K562 (cell line): Measurements from ENCODE around the gene RGR. TPM values are rescaled to one million over a fixed set of nuclear protein-coding genes. Genes with fewer than 3 reads are reported as not detected.

Experiments used
- ATAC-seq: fragments of 200-7000 bp; cut with Tn5 transposase; 3 replicates; pipeline ENCODE4 v1.9.1; 2020; ENCODE audit warnings: moderate library complexity
- BruUV-seq: library from RNA; stranded (reverse); fragments of 400-500 nt; replicated peaks from 2 replicates; lab custom pipeline; 2021; lab: Mats Ljungman, UMichigan
- CTCF ChIA-PET: fragments of 300-600 bp; formaldehyde crosslinking; extraction: SDS; loops from one replicate; lab custom pipeline; 2021; ENCODE audit warnings: low intra/inter-chr PET ratio; lab: Yijun Ruan, JAX
- POLR2A ChIA-PET: fragments of 300-600, 350-650 bp; sonication (Branson Sonifier 250); formaldehyde crosslinking; extraction: SDS; loops from one replicate; lab custom pipeline; 2021; ENCODE audit warnings: antibody characterized with exemption, inconsistent platforms; lab: Yijun Ruan, JAX
- DNase-seq, 4 experiments: peaks; one replicate each; pipeline versions ENCODE4 v3.0.0 to v3.0.0-alpha.2; 2011 to 2018; ENCODE audit warnings: low spot score in 3 of 4, mixed read lengths in 3 of 4; ENCODE audit errors: extremely low read depth in 1 of 4
- FAIRE-seq: peaks from 2 replicates; lab custom pipeline; 2011; peaks lifted over from hg19 to GRCh38; lab: Jason Lieb, UNC
- H2AFZ ChIP-seq: 2 replicates; pipeline ENCODE4 v1.6.0; 2011; ENCODE audit warnings: low read depth, low read length, control low read depth, inconsistent platforms
- H3K27ac ChIP-seq: fragments of 200-600 bp; 3 replicates; pipeline ENCODE4 v1.8.0; 2011; ENCODE audit warnings: low read depth, mild to moderate bottlenecking, control low read depth, inconsistent platforms, low read length, moderate library complexity, mixed read lengths; ENCODE audit errors: extremely low read depth
- H3K27me3 ChIP-seq, 2 experiments: fragments of 300-600 bp in 1 of 2; 2 replicates in 1 of 2; 3 replicates in 1 of 2; pipeline versions ENCODE4 v1.6.0 to v1.8.0; 2011; ENCODE audit warnings: inconsistent platforms in 2 of 2, low read length in 2 of 2, mild to moderate bottlenecking in 1 of 2, mixed read lengths in 1 of 2, moderate library complexity in 1 of 2; ENCODE audit not compliant: control insufficient read depth in 2 of 2, insufficient read depth in 2 of 2
- H3K36me3 ChIP-seq: fragments of 300-600 bp; 3 replicates; pipeline ENCODE4 v1.8.0; 2011; ENCODE audit warnings: mild to moderate bottlenecking, low read length, inconsistent platforms; ENCODE audit not compliant: control insufficient read depth, insufficient read depth
- H3K4me1 ChIP-seq, 2 experiments: fragments of 200-600 bp in 1 of 2; replicated peaks in 1 of 2; 2 replicates in 1 of 2; 3 replicates in 1 of 2; pipeline versions ENCODE4 v1.5.1 to v1.8.0; 2011; ENCODE audit warnings: inconsistent platforms in 2 of 2, low read length in 2 of 2, mild to moderate bottlenecking in 1 of 2, mixed read lengths in 1 of 2, moderate library complexity in 1 of 2; ENCODE audit not compliant: control insufficient read depth in 2 of 2, insufficient read depth in 2 of 2
- H3K4me2 ChIP-seq: 2 replicates; pipeline ENCODE4 v1.6.1; 2011; ENCODE audit warnings: low read length, control low read depth, inconsistent platforms, mixed read lengths; ENCODE audit not compliant: insufficient read depth
- H3K4me3 ChIP-seq: fragments of 200-600 bp; sonication (generic), shearing (Covaris generic); 2 replicates; pipeline ENCODE4 v1.5.1; 2016; ENCODE audit warnings: control low read depth, inconsistent platforms
- H3K79me2 ChIP-seq: fragments of 200-600 bp; 3 replicates; pipeline ENCODE4 v1.8.0; 2011; ENCODE audit warnings: low read length, inconsistent platforms; ENCODE audit not compliant: control insufficient read depth, insufficient read depth
- H3K9ac ChIP-seq, 2 experiments: 2 replicates each; pipeline versions ENCODE4 v1.6.0 to v1.6.1; 2011; ENCODE audit warnings: low read depth in 2 of 2, low read length in 2 of 2, control low read depth in 1 of 2, inconsistent platforms in 1 of 2, mild to moderate bottlenecking in 1 of 2, mixed read lengths in 1 of 2; ENCODE audit not compliant: insufficient read depth in 1 of 2
- H3K9me1 ChIP-seq: one replicate; pipeline ENCODE4 v1.6.0; 2011; ENCODE audit warnings: inconsistent platforms, mild to moderate bottlenecking, low read length, moderate library complexity; ENCODE audit not compliant: control insufficient read depth, insufficient read depth
- H3K9me3 ChIP-seq: replicated peaks from 2 replicates; pipeline ENCODE4 v1.5.1; 2011; ENCODE audit warnings: low read depth, low read length, inconsistent platforms; ENCODE audit not compliant: control insufficient read depth, insufficient read depth
- H4K20me1 ChIP-seq: replicated peaks from 2 replicates; pipeline ENCODE4 v1.6.1; 2011; ENCODE audit warnings: low read length, inconsistent platforms, mixed read lengths; ENCODE audit not compliant: control insufficient read depth, insufficient read depth
- BACH1 ChIP-seq: fragments of 200-800 bp; sonication (Bioruptor generic); IDR thresholded peaks from 2 replicates; pipeline ENCODE4 v1.6.1; 2016; ENCODE audit warnings: missing genetic modification characterization, missing compliant biosample characterization
- ETV5 ChIP-seq: sonication (generic); formaldehyde crosslinking; IDR thresholded peaks from 2 replicates; pipeline ENCODE4 v1.4.0; 2020; ENCODE audit warnings: low read depth, mild to moderate bottlenecking, missing genetic modification reagents
- KDM2B ChIP-seq: fragments of 250-450 bp; sonication (Bioruptor Pico); IDR thresholded peaks from 2 replicates; pipeline ENCODE4 v1.8.0; 2021; ENCODE audit warnings: mild to moderate bottlenecking, moderate library complexity
- NRF1 ChIP-seq, 2 experiments: fragments of 450-650 bp; IDR thresholded peaks in 1 of 2; conservative IDR thresholded peaks in 1 of 2; 2 replicates each; pipeline ENCODE4 v1.6.1; 2014; ENCODE audit warnings: mild to moderate bottlenecking in 2 of 2
- RFX1 ChIP-seq: fragments of 450-650 bp; IDR thresholded peaks from 2 replicates; pipeline ENCODE4 v1.6.1; 2016; ENCODE audit warnings: mild to moderate bottlenecking, moderate library complexity
- RUNX1 ChIP-seq: sonication (generic); IDR thresholded peaks from 2 replicates; pipeline ENCODE4 v1.6.1; 2016; ENCODE audit warnings: antibody characterized with exemption, low read depth
- SAFB ChIP-seq: fragments of 200-400 bp; formaldehyde crosslinking; IDR thresholded peaks from 2 replicates; pipeline ENCODE4 v1.6.1; 2017; ENCODE audit warnings: low read depth, low read length, borderline replicate concordance
- SNIP1 ChIP-seq: fragments of 450-650 bp; IDR thresholded peaks from 2 replicates; pipeline ENCODE4 v1.7.1; 2017; ENCODE audit warnings: low read depth, mild to moderate bottlenecking
- TOE1 ChIP-seq, 2 experiments: fragments of 450-650 bp in 1 of 2; sonication (generic) in 1 of 2; formaldehyde crosslinking in 1 of 2; IDR thresholded peaks; 2 replicates each; pipeline versions ENCODE4 v1.7.1 to v1.8.0; 2016 to 2022; ENCODE audit warnings: borderline replicate concordance in 2 of 2, mild to moderate bottlenecking in 2 of 2, antibody characterized with exemption in 1 of 2, inconsistent platforms in 1 of 2, low read depth in 1 of 2, missing genetic modification reagents in 1 of 2, moderate library complexity in 1 of 2
- XRCC3 ChIP-seq: fragments of 450-650 bp; IDR thresholded peaks from 2 replicates; pipeline ENCODE4 v1.6.1; 2017; ENCODE audit warnings: mild to moderate bottlenecking, moderate library complexity
- ZC3H11A ChIP-seq: IDR thresholded peaks from 2 replicates; pipeline ENCODE4 v1.6.1; 2012; ENCODE audit warnings: low read depth, low read length, improper control_type of control experiment
- ZNF23 ChIP-seq: fragments of 250-450 bp; sonication (Bioruptor Pico); IDR thresholded peaks from 2 replicates; pipeline ENCODE4 v1.4.0; 2020; ENCODE audit warnings: mild to moderate bottlenecking
- ZNF778 ChIP-seq: fragments of 450-650 bp; formaldehyde crosslinking; IDR thresholded peaks from 2 replicates; pipeline ENCODE4 v1.4.0; 2020; ENCODE audit warnings: mild to moderate bottlenecking, moderate library complexity
- ZNF79 ChIP-seq: fragments of 250-450 bp; sonication (Bioruptor Pico); IDR thresholded peaks from 2 replicates; pipeline ENCODE4 v1.4.0; 2020; ENCODE audit warnings: low read depth, mild to moderate bottlenecking, moderate library complexity
- whole genome bisulfite sequencing: fragments of 100-300 bp; shearing (Covaris generic); methylation state at CpG from one replicate; pipeline ENCODE4 v1.1.6; 2016; ENCODE audit warnings: low coverage, mixed read lengths; ENCODE audit not compliant: insufficient coverage; ENCODE audit errors: missing lambda C conversion rate; 5-methylcytosine and 5-hydroxymethylcytosine counted together
- in situ Hi-C: fragments of 300-500 bp; cut with MboI; formaldehyde crosslinking; loops from 4 replicates; pipeline ENCODE4 v1.15.0; 2018; ENCODE audit warnings: inconsistent platforms, mixed read lengths
- intact Hi-C: fragments of 100-400 bp; cut with micrococcal nuclease; formaldehyde crosslinking; loops from 2 replicates; pipeline ENCODE4 v1.14.2; 2022
- polyA plus RNA-seq, 8 experiments: library from polyadenylated mRNA; depleted of rRNA in 4 of 8; stranded (reverse) in 5 of 8; unstranded in 3 of 8; fragments of >200 nt; fragmentation: Nextera tagmentation in 2 of 8; fragmentation: Illumina TruSeq in 1 of 8; extraction: Ambion mirVana in 2 of 8; extraction: Trizol in 1 of 8; gene quantifications; 2 replicates each; pipeline versions ENCODE4 v1.2.1 to v1.2.3, GENCODE V29; 2011 to 2014; ENCODE audit warnings: inconsistent platforms in 1 of 8, missing spikeins in 1 of 8
- total RNA-seq, 7 experiments: library from RNA; depleted of rRNA in 6 of 7; stranded (reverse); fragments of >200 nt in 6 of 7; fragmentation: Illumina TruSeq in 2 of 7; extraction: Trizol in 2 of 7; gene quantifications; 2 replicates each; pipeline versions ENCODE4 v1.2.1 to v1.2.3, GENCODE V29; 2011 to 2021; ENCODE audit warnings: low replicate concordance in 1 of 7
- TF ChIP-seq, protein P1 (sequence below): sonication (generic); formaldehyde crosslinking; IDR thresholded peaks from 2 replicates; pipeline ENCODE4 v1.8.0; 2022; ENCODE audit warnings: mild to moderate bottlenecking, low read depth, missing genetic modification reagents

RGR gene
- total and polyA plus RNA-seq, 9 of the 15 experiments (the other 6 are each of a cell fraction or from before 2014, with no cell fraction given) = not detected

GRCh38 chr10:84205853-84206525 is 38.9 kb upstream of the RGR start:
- no peak for ATAC-seq
- peaks cover 9 to 32% of the 10 kb centered on the region in 2 experiments for H3K27me3 ChIP-seq

GRCh38 chr10:84208023-84208422 is 36.8 kb upstream of the RGR start:
- no peaks in the 10 kb centered on the region for H3K79me2 ChIP-seq
- H2AFZ ChIP-seq = no peak overlapping the region
- CTCF ChIA-PET = no interaction called here
- no peak overlapping the region for H3K27ac ChIP-seq
- H3K36me3 ChIP-seq = no peaks in the 10 kb centered on the region
- DNase-seq (no peak), ATAC-seq (no peak), FAIRE-seq (no peak)
- no peak overlapping the region for H3K4me2 ChIP-seq
- H4K20me1 ChIP-seq = no peaks in the 10 kb centered on the region; the same call in 1 of the 2 replicates
- WGBS = 1% methylated on average over 10 of the region's 10 CpGs
- no peak overlapping the region for H3K9ac ChIP-seq
- intact Hi-C loops = no loop called here
- BruUV-seq = no TSS peak
- H3K4me1 ChIP-seq = no peaks in the 10 kb centered on the region
- in situ Hi-C loops = no loop called here
- H3K9me1 ChIP-seq = no peaks in the 10 kb centered on the region
- POLR2A ChIA-PET = interaction anchor here (1.4 to 1.9 kb wide), 2 partner anchors 68 to 79 kb away, joined by 4 to 5 read pairs; no protein-coding TSS in a partner anchor
- no peaks in the 10 kb centered on the region for H3K9me3 ChIP-seq
- no peak overlapping the region for H3K4me3 ChIP-seq
- peaks cover 9 to 46% of the 10 kb centered on the region in 2 experiments; a peak in 4 of 5 replicates for H3K27me3 ChIP-seq
- TF ChIP-seq, protein P1, sequence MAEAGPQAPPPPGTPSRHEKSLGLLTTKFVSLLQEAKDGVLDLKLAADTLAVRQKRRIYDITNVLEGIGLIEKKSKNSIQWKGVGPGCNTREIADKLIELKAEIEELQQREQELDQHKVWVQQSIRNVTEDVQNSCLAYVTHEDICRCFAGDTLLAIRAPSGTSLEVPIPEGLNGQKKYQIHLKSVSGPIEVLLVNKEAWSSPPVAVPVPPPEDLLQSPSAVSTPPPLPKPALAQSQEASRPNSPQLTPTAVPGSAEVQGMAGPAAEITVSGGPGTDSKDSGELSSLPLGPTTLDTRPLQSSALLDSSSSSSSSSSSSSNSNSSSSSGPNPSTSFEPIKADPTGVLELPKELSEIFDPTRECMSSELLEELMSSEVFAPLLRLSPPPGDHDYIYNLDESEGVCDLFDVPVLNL (CRISPR knock-in tag) = no peak
- no peak for TF ChIP-seq ETV5 (CRISPR knock-in tag)
- TF ChIP-seq SNIP1 = no peak
- TF ChIP-seq ZNF79 (CRISPR knock-in tag) = no peak
- no peak for TF ChIP-seq RUNX1
- no peak for TF ChIP-seq BACH1
- TF ChIP-seq ZNF23 (CRISPR knock-in tag) = no peak
- no peak for TF ChIP-seq XRCC3
- no peak for TF ChIP-seq KDM2B (CRISPR knock-in tag)
- TF ChIP-seq ZNF778 (CRISPR knock-in tag) = no peak
- TF ChIP-seq SAFB = no peak
- TF ChIP-seq RFX1 = no peak
- no peak for TF ChIP-seq TOE1 (IDR thresholded peaks at IDR 0.05; ENCODE audit: borderline replicate concordance)
- TF ChIP-seq TOE1 (CRISPR knock-in tag; IDR thresholded peaks at IDR 0.05; ENCODE audit: borderline replicate concordance, low read depth) = no peak

More at GRCh38 chr10:84205853-84206525, 38.9 kb upstream of the RGR start:
- peaks cover 7 to 8% of the 10 kb centered on the region in 2 experiments; a peak in 4 of 5 replicates for H3K4me1 ChIP-seq
- no peaks in the 10 kb centered on the region for H4K20me1 ChIP-seq
- TF ChIP-seq ZC3H11A (no peak), NRF1 (conservative IDR thresholded peaks at IDR 0.05 in 1 of 2, IDR thresholded peaks at IDR 0.05 in 1 of 2) (0 out of 4 replicates have a peak, but pooled peaks of 1 of the 2 experiments have one; percentile 1)
- no peak overlapping the region for H3K4me2 ChIP-seq
- H3K9me3 ChIP-seq = no peaks in the 10 kb centered on the region
- DNase-seq (no peak), FAIRE-seq (no peak)
- no peak overlapping the region for H2AFZ ChIP-seq
- intact Hi-C loops = loop anchor here (1.0 to 2.0 kb wide), 2 partner anchors 57 to 80 kb away; no protein-coding TSS in a partner anchor
- POLR2A ChIA-PET = no interaction called here
- H3K9ac ChIP-seq = no peak overlapping the region
- BruUV-seq = no TSS peak
- no peaks in the 10 kb centered on the region for H3K79me2 ChIP-seq
- no peak overlapping the region for H3K4me3 ChIP-seq
- CTCF ChIA-PET = interaction anchor here (1.1 to 2.1 kb wide), 3 partner anchors 58 to 332 kb away, joined by 3 to 19 read pairs (median 12); no protein-coding TSS in a partner anchor
- H3K9me1 ChIP-seq = no peaks in the 10 kb centered on the region
- H3K36me3 ChIP-seq = no peaks in the 10 kb centered on the region
- in situ Hi-C loops = no loop called here
- no peak overlapping the region for H3K27ac ChIP-seq
- under 1% methylated on average over 6 of the region's 6 CpGs for WGBS
